B cell (primary cell): ENCODE data around the gene POU2F3.

Source experiments
- EZH2 ChIP-seq: IDR thresholded peaks from 2 replicates; pipeline ENCODE4 v1.6.1; 2012; ENCODE audit warnings: borderline replicate concordance, low read depth, mild to moderate bottlenecking, moderate library complexity, low read length; ENCODE audit not compliant: insufficient read depth, poor library complexity, severe bottlenecking
- TF ChIP-seq, protein P1 (sequence below): fragments of 200-600 bp; IDR thresholded peaks from one replicate; pipeline ENCODE4 v1.8.0; 2022; ENCODE audit warnings: antibody characterized with exemption, mild to moderate bottlenecking

GRCh38 chr11:120249279-120250262 is 9.6 kb downstream of the POU2F3 start:
- TF ChIP-seq, protein P1, sequence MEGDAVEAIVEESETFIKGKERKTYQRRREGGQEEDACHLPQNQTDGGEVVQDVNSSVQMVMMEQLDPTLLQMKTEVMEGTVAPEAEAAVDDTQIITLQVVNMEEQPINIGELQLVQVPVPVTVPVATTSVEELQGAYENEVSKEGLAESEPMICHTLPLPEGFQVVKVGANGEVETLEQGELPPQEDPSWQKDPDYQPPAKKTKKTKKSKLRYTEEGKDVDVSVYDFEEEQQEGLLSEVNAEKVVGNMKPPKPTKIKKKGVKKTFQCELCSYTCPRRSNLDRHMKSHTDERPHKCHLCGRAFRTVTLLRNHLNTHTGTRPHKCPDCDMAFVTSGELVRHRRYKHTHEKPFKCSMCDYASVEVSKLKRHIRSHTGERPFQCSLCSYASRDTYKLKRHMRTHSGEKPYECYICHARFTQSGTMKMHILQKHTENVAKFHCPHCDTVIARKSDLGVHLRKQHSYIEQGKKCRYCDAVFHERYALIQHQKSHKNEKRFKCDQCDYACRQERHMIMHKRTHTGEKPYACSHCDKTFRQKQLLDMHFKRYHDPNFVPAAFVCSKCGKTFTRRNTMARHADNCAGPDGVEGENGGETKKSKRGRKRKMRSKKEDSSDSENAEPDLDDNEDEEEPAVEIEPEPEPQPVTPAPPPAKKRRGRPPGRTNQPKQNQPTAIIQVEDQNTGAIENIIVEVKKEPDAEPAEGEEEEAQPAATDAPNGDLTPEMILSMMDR, result no peak
- no peak for TF ChIP-seq EZH2
